Left ventricle myocardium inferior (tissue), 1 donor: Measurements from ENCODE around the gene MAGI1. TPM values are rescaled to one million over a fixed set of nuclear protein-coding genes. Genes with fewer than 3 reads are reported as not detected.
A peak's percentile ranks its signal among the peaks of the same experiment; 100 is the strongest.

Experiments used
- DNase-seq: peaks from one replicate; pipeline ENCODE4 v3.0.0-alpha.2; 2020
- H3K27ac ChIP-seq: fragments of 200-600 bp; replicated peaks from 2 replicates; pipeline ENCODE4 v1.8.0; 2021
- H3K27me3 ChIP-seq: fragments of 200-600 bp; 2 replicates; pipeline ENCODE4 v1.8.0; 2021; ENCODE audit warnings: low read depth
- H3K36me3 ChIP-seq: fragments of 200-600 bp; 2 replicates; pipeline ENCODE4 v1.8.0; 2021
- H3K4me1 ChIP-seq: fragments of 200-600 bp; 2 replicates; pipeline ENCODE4 v1.8.0; 2021
- H3K4me3 ChIP-seq: fragments of 200-600 bp; 2 replicates; pipeline ENCODE4 v1.8.0; 2021; ENCODE audit warnings: mild to moderate bottlenecking, moderate library complexity
- H3K9me3 ChIP-seq: fragments of 200-600 bp; replicated peaks from 2 replicates; pipeline ENCODE4 v1.8.0; 2021
- CTCF ChIP-seq: fragments of 200-600 bp; IDR thresholded peaks from 2 replicates; pipeline ENCODE4 v1.8.0; 2021; ENCODE audit warnings: antibody characterized with exemption, mild to moderate bottlenecking, borderline replicate concordance
- intact Hi-C: fragments of 100-400 bp; cut with micrococcal nuclease; formaldehyde crosslinking; loops from one replicate; pipeline ENCODE4 v1.11.0; 2022
- long read RNA-seq: library from polyadenylated mRNA; unstranded; transcript quantifications from one replicate; pipeline ENCODE4 v2.0.0, GENCODE V29; 2021
- total RNA-seq: library from RNA; stranded (reverse); fragmentation: NEBNext Ultra II Directional; extraction: Animal tissue kit (Norgen Biotek cat#: 25700); gene quantifications from one replicate; pipeline ENCODE4 v1.2.1, GENCODE V29; 2021
- donor health status: DM: no; HTN: yes; CAD: no; lungs with severe emphysema.

The MAGI1 gene
- 36.6 TPM for total RNA-seq
- long read RNA-seq, partial matches to known transcripts: 18 of 37 reads
- long read RNA-seq, other reads (novel, unspliced or antisense): 19 of 37 reads

- no peaks in the 10 kb centered on the region for H3K36me3 ChIP-seq
- peak; percentile 87 for DNase-seq
- peak within 1 kb of the TSS; percentile 89 for H3K27ac ChIP-seq
- peaks cover 49% of the 10 kb centered on the region for H3K4me1 ChIP-seq
- no peaks in the 10 kb centered on the region for H3K9me3 ChIP-seq
- H3K4me3 ChIP-seq: peak within 1 kb of the TSS; percentile 78
- intact Hi-C loops: no loop called here
- H3K27me3 ChIP-seq: no peaks in the 10 kb centered on the region
- no peak for TF ChIP-seq CTCF
These were observed at the start of gene MAGI1 for GRCh38 chr3:66038726-66039589. Gene MAGI1 (minus strand): TSS chr3:66038918. CDS start chr3:66038308, 610 bp downstream.

- TF ChIP-seq CTCF: no peak
- no peaks in the 10 kb centered on the region for H3K9me3 ChIP-seq
- H3K4me3 ChIP-seq: no peak overlapping the region
- H3K4me1 ChIP-seq: no peaks in the 10 kb centered on the region
- no peak for DNase-seq
- H3K27ac ChIP-seq: no peak overlapping the region
- H3K36me3 ChIP-seq: no peaks in the 10 kb centered on the region
- H3K27me3 ChIP-seq: no peaks in the 10 kb centered on the region
- intact Hi-C loops: no loop called here
These were observed 45.1 kb upstream of the MAGI1 start for GRCh38 chr3:66083784-66084213.

GRCh38 chr3:66083096-66083678, 44.5 kb upstream of the MAGI1 start:
- Histone ChIP-seq H3K4me1 (no peaks in the 10 kb centered on the region), H3K27me3 (no peaks in the 10 kb centered on the region), H3K36me3 (no peaks in the 10 kb centered on the region), H3K27ac (no peak overlapping the region), H3K4me3 (no peak overlapping the region), H3K9me3 (peaks cover under 1% of the 10 kb centered on the region)
- DNase-seq: no peak
- intact Hi-C loops: no loop called here
- TF ChIP-seq CTCF: no peak

GRCh38 chr3:66082679-66083078, 44.0 kb upstream of the MAGI1 start:
- no peak overlapping the region for H3K27ac ChIP-seq
- H3K36me3 ChIP-seq: no peaks in the 10 kb centered on the region
- no peak for DNase-seq
- peaks cover 5% of the 10 kb centered on the region for H3K9me3 ChIP-seq
- no peak for TF ChIP-seq CTCF
- intact Hi-C loops: no loop called here
- H3K4me1 ChIP-seq: no peaks in the 10 kb centered on the region
- no peak overlapping the region for H3K4me3 ChIP-seq
- no peaks in the 10 kb centered on the region for H3K27me3 ChIP-seq

- Histone ChIP-seq H3K27me3 (no peaks in the 10 kb centered on the region), H3K4me3 (no peak overlapping the region), H3K9me3 (peaks cover 9% of the 10 kb centered on the region), H3K27ac (no peak overlapping the region), H3K36me3 (no peaks in the 10 kb centered on the region), H3K4me1 (no peaks in the 10 kb centered on the region)
- no peak for DNase-seq
- no peak for TF ChIP-seq CTCF
- intact Hi-C loops: no loop called here
These were observed 41.4 kb upstream of the MAGI1 start for GRCh38 chr3:66080167-66080566.
